ELR (cell line): ENCODE data around the gene FGF13.

Experiments
- DNase-seq: peaks from one replicate; pipeline ENCODE4 v3.0.0-alpha.2; 2015; ENCODE audit warnings: low read depth

Gene FGF13

GRCh38 chrX:138664016-138664415, 47.5 kb downstream of the FGF13 start:
- DNase-seq = no peak

- DNase-seq = no peak
Observed at GRCh38 chrX:138651494-138651893, 60.0 kb downstream of the FGF13 start.

- no peak for DNase-seq
Observed at GRCh38 chrX:138648568-138648967, 62.9 kb downstream of the FGF13 start.

GRCh38 chrX:138638996-138639395, 72.5 kb downstream of the FGF13 start:
- no peak for DNase-seq
